ENCODE measurements around the gene FAM20A.

Gene FAM20A

GRCh38 chr17:68587847-68588246, 13.3 kb downstream of the FAM20A start:
- no peaks in the 10 kb centered on the region for H3F3A ChIP-seq (ENCODE audit: insufficient read depth, low read length)
- no peaks in the 10 kb centered on the region for H3K79me2 ChIP-seq (ENCODE audit: insufficient read depth, low read length)
- H3K4me2 ChIP-seq (ENCODE audit: low read length) = no peak overlapping the region
- H3K4me1 ChIP-seq (ENCODE audit: insufficient read depth, low read length, severe bottlenecking) = no peaks in the 10 kb centered on the region
- no peak overlapping the region for H3K27ac ChIP-seq (ENCODE audit: low read depth, low read length, poor library complexity, severe bottlenecking)
- H3K9ac ChIP-seq (ENCODE audit: low read length) = no peak overlapping the region
- TF ChIP-seq, protein P1, sequence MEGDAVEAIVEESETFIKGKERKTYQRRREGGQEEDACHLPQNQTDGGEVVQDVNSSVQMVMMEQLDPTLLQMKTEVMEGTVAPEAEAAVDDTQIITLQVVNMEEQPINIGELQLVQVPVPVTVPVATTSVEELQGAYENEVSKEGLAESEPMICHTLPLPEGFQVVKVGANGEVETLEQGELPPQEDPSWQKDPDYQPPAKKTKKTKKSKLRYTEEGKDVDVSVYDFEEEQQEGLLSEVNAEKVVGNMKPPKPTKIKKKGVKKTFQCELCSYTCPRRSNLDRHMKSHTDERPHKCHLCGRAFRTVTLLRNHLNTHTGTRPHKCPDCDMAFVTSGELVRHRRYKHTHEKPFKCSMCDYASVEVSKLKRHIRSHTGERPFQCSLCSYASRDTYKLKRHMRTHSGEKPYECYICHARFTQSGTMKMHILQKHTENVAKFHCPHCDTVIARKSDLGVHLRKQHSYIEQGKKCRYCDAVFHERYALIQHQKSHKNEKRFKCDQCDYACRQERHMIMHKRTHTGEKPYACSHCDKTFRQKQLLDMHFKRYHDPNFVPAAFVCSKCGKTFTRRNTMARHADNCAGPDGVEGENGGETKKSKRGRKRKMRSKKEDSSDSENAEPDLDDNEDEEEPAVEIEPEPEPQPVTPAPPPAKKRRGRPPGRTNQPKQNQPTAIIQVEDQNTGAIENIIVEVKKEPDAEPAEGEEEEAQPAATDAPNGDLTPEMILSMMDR (IDR thresholded peaks at IDR 0.05; ENCODE audit: low read length) = no peak
- TF ChIP-seq EZH2 (IDR thresholded peaks at IDR 0.05; ENCODE audit: borderline replicate concordance, low read length) = no peak
- no peaks in the 10 kb centered on the region for H3K9me2 ChIP-seq (ENCODE audit: low read depth, low read length)
- H4K20me1 ChIP-seq (ENCODE audit: insufficient read depth, low read length) = no peaks in the 10 kb centered on the region
- peaks cover 9% of the 10 kb centered on the region for H3K27me3 ChIP-seq (ENCODE audit: insufficient read depth, low read length)
- H3K36me3 ChIP-seq (ENCODE audit: insufficient read depth, low read length) = no peaks in the 10 kb centered on the region; the same call in 1 of the 2 replicates
- no peak overlapping the region for H3K4me3 ChIP-seq (ENCODE audit: low read depth, low read length, poor library complexity, severe bottlenecking)
- no peak overlapping the region for H2AFZ ChIP-seq (ENCODE audit: low read length)
- no peaks in the 10 kb centered on the region for H3K9me3 ChIP-seq (ENCODE audit: low read length)

- TF ChIP-seq, protein P1 (IDR thresholded peaks at IDR 0.05; ENCODE audit: low read length) = no peak
- TF ChIP-seq EZH2 (IDR thresholded peaks at IDR 0.05; ENCODE audit: borderline replicate concordance, low read length) = no peak
Observed at GRCh38 chr17:68587026-68587425, 14.1 kb downstream of the FAM20A start.

DNA sequence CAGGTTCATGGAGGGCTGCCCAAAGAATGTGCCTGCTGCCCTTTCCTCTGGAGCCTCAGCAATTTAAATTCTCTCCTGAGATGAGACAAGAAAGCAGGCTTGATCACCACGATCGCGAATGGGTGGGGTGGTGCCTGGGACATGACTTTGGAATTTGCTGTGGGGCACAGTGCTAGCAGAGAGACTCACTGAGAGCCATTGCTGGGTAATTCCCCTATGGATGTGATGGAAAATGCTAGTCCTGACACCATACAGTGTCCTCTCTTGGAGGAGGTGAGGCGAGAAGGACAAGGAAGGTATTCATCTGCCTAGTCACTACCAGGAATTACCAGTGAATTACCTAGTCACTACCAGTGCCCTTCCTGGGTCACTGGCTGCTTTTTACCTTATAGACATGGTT, 15.5 kb downstream of the FAM20A start:
- Histone ChIP-seq H2AFZ (ENCODE audit: low read length) (no peak overlapping the region), H3K9me3 (ENCODE audit: low read length) (no peaks in the 10 kb centered on the region), H3K4me1 (ENCODE audit: insufficient read depth, low read length, severe bottlenecking) (no peaks in the 10 kb centered on the region), H4K20me1 (ENCODE audit: insufficient read depth, low read length) (no peaks in the 10 kb centered on the region), H3K36me3 (ENCODE audit: insufficient read depth, low read length) (no peaks in the 10 kb centered on the region; the same call in 1 of the 2 replicates), H3K9me2 (ENCODE audit: low read depth, low read length) (no peaks in the 10 kb centered on the region), H3K79me2 (ENCODE audit: insufficient read depth, low read length) (no peaks in the 10 kb centered on the region), H3K4me2 (ENCODE audit: low read length) (no peak overlapping the region), H3K4me3 (ENCODE audit: low read depth, low read length, poor library complexity, severe bottlenecking) (no peak overlapping the region), H3K27ac (ENCODE audit: low read depth, low read length, poor library complexity, severe bottlenecking) (no peak overlapping the region), H3F3A (ENCODE audit: insufficient read depth, low read length) (no peaks in the 10 kb centered on the region), H3K27me3 (ENCODE audit: insufficient read depth, low read length) (peaks cover 7% of the 10 kb centered on the region), H3K9ac (ENCODE audit: low read length) (no peak overlapping the region)
- TF ChIP-seq EZH2 (IDR thresholded peaks at IDR 0.05; ENCODE audit: borderline replicate concordance, low read length) = no peak
- TF ChIP-seq, protein P1 (IDR thresholded peaks at IDR 0.05; ENCODE audit: low read length) = no peak

More at GRCh38 chr17:68587026-68587425, 14.1 kb downstream of the FAM20A start:
- Histone ChIP-seq H3K4me3 (ENCODE audit: low read depth, low read length, poor library complexity, severe bottlenecking) (no peak overlapping the region), H3K9me3 (ENCODE audit: low read length) (no peaks in the 10 kb centered on the region), H3F3A (ENCODE audit: insufficient read depth, low read length) (no peaks in the 10 kb centered on the region), H4K20me1 (ENCODE audit: insufficient read depth, low read length) (no peaks in the 10 kb centered on the region), H3K9me2 (ENCODE audit: low read depth, low read length) (no peaks in the 10 kb centered on the region), H3K36me3 (ENCODE audit: insufficient read depth, low read length) (no peaks in the 10 kb centered on the region; the same call in 1 of the 2 replicates), H3K79me2 (ENCODE audit: insufficient read depth, low read length) (no peaks in the 10 kb centered on the region), H3K27ac (ENCODE audit: low read depth, low read length, poor library complexity, severe bottlenecking) (no peak overlapping the region), H3K27me3 (ENCODE audit: insufficient read depth, low read length) (peaks cover 9% of the 10 kb centered on the region), H3K4me2 (ENCODE audit: low read length) (no peak overlapping the region), H2AFZ (ENCODE audit: low read length) (no peak overlapping the region), H3K4me1 (ENCODE audit: insufficient read depth, low read length, severe bottlenecking) (no peaks in the 10 kb centered on the region), H3K9ac (ENCODE audit: low read length) (no peak overlapping the region)

Data from OCI-LY1 (cell line).